ENCODE measurements around the gene METTL2A. TPM values are rescaled to one million over a fixed set of nuclear protein-coding genes. Genes with fewer than 3 reads are reported as not detected.
"Not testable (repeated sequence)": the region's sequence is repeated elsewhere in the genome, so short reads cannot be mapped to it uniquely, and the experiment has no call there.

METTL2A gene
- polyA plus RNA-seq, 1 experiment: 9.9 TPM

DNA sequence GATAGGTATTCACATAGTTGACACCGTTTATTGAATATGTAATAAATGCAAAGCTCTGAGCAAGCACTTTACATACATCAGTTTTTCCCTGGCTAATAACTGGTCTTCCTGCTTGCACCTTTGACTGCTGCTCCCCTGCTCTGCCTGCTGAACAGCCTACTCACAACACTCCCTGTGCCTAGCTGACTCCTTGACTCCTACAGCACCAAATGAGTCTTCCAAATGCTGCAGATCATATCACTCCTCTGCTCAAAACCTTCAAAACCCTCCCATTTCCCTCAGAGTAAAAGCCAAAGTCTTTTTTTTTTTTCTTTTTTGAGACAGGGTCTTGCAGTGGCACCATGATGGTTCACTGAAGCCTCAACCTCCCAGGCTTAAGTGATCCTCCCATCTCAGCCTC, 24.8 kb upstream of the METTL2A start:
- Histone ChIP-seq H3K36me3 (ENCODE audit: control insufficient read depth, insufficient read depth, low read length) (no peaks in the 10 kb centered on the region), H3K4me3 (ENCODE audit: low read depth, low read length) (no peak overlapping the region), H3K27me3 (ENCODE audit: control insufficient read depth, insufficient read depth, low read length) (no peaks in the 10 kb centered on the region)
- TF ChIP-seq, protein P1, sequence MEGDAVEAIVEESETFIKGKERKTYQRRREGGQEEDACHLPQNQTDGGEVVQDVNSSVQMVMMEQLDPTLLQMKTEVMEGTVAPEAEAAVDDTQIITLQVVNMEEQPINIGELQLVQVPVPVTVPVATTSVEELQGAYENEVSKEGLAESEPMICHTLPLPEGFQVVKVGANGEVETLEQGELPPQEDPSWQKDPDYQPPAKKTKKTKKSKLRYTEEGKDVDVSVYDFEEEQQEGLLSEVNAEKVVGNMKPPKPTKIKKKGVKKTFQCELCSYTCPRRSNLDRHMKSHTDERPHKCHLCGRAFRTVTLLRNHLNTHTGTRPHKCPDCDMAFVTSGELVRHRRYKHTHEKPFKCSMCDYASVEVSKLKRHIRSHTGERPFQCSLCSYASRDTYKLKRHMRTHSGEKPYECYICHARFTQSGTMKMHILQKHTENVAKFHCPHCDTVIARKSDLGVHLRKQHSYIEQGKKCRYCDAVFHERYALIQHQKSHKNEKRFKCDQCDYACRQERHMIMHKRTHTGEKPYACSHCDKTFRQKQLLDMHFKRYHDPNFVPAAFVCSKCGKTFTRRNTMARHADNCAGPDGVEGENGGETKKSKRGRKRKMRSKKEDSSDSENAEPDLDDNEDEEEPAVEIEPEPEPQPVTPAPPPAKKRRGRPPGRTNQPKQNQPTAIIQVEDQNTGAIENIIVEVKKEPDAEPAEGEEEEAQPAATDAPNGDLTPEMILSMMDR (IDR thresholded peaks at IDR 0.05; ENCODE audit: insufficient read depth, low read depth, low read length): no peak
- ChIA-PET POLR2A (no interaction called here), CTCF (no interaction called here)
- DNase-seq (ENCODE audit: low read depth): no peak

DNA sequence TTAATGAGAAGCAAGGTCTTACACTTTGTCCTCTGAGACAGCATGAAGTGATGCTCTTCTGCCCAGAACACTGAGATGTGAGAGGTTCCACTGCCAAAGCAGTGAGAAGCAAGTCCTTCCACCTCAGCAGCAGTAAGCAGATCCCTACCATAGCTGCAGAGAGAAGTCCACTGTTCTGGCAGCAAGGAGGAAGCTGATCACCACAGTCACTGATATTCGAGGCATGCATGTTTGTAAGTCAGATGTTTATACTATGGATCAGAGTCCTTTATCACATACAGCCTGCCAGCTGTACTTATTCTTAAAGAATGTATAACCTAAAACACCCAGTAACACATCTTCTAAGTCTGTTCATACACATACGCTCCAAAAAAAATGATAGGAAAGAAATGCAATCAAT, 18.2 kb upstream of the METTL2A start:
- ChIA-PET POLR2A (no interaction called here), CTCF (no interaction called here)
- H3K27me3 ChIP-seq (ENCODE audit: control insufficient read depth, insufficient read depth, low read length): no peaks in the 10 kb centered on the region; the same call in 1 of the 2 replicates
- DNase-seq (ENCODE audit: low read depth): no peak
- H3K36me3 ChIP-seq (ENCODE audit: control insufficient read depth, insufficient read depth, low read length): no peaks in the 10 kb centered on the region
- H3K4me3 ChIP-seq (ENCODE audit: low read depth, low read length): no peak overlapping the region
- TF ChIP-seq, protein P1 (IDR thresholded peaks at IDR 0.05; ENCODE audit: insufficient read depth, low read depth, low read length): no peak

DNA sequence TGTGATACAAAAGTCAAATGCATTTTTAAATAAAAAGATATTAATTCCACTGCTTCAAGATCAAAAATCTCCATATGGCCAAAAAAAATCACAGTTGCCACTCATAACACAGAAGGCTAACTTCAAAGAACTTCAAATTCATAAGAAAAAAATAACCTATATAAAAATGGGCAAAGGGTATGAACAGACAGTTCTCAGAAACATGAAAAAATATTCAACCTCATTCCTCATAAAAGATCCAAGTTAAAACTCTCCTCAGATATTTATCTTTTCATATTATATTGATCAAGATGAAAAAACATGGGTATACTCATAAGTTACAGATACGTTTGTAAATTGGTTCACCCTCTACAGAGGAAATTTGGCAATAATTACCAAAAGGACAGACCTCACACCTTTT, 10.6 kb upstream of the METTL2A start:
- H3K27me3 ChIP-seq (ENCODE audit: control insufficient read depth, insufficient read depth, low read length); H3K36me3 ChIP-seq (ENCODE audit: control insufficient read depth, insufficient read depth, low read length); CTCF ChIA-PET; POLR2A ChIA-PET; H3K4me3 ChIP-seq (ENCODE audit: low read depth, low read length); DNase-seq (ENCODE audit: low read depth): not testable (repeated sequence)

DNA sequence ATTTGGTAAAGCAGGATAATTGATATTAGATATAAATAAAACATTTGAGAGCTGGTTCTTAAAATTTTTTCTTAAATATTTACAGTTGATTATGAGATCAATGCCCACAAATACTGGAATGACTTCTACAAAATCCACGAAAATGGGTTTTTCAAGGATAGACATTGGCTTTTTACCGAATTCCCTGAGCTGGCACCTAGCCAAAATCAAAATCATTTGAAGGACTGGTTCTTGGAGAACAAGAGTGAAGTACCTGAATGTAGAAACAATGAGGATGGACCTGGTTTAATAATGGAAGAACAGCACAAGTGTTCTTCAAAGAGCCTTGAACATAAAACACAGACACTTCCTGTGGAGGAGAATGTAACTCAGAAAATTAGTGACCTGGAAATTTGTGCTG, 2.5 kb downstream of the METTL2A start:
- H3K27me3 ChIP-seq (ENCODE audit: control insufficient read depth, insufficient read depth, low read length); H3K4me3 ChIP-seq (ENCODE audit: low read depth, low read length); DNase-seq (ENCODE audit: low read depth); POLR2A ChIA-PET; CTCF ChIA-PET; H3K36me3 ChIP-seq (ENCODE audit: control insufficient read depth, insufficient read depth, low read length): not testable (repeated sequence)

DNA sequence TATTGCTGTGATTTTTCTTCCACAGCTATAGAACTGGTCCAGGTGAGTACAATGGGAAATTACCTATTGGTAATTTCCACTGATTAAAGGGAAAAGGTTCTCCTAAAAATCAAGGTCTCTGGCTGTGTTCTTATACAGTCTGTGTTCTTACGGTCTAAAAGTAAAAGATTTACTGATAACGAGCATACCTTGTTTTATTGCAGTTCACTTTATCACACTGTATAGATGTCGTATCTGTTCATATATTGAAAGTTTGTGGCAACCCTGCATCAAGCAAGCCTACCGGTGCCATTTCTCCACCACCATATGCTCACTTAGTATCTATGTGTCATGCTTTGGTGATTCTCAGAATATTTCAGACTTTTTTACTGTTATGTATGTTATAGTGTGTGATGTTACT, 11.6 kb downstream of the METTL2A start:
- CTCF ChIA-PET; DNase-seq (ENCODE audit: low read depth); H3K4me3 ChIP-seq (ENCODE audit: low read depth, low read length); POLR2A ChIA-PET; H3K36me3 ChIP-seq (ENCODE audit: control insufficient read depth, insufficient read depth, low read length); H3K27me3 ChIP-seq (ENCODE audit: control insufficient read depth, insufficient read depth, low read length): not testable (repeated sequence)

DNA sequence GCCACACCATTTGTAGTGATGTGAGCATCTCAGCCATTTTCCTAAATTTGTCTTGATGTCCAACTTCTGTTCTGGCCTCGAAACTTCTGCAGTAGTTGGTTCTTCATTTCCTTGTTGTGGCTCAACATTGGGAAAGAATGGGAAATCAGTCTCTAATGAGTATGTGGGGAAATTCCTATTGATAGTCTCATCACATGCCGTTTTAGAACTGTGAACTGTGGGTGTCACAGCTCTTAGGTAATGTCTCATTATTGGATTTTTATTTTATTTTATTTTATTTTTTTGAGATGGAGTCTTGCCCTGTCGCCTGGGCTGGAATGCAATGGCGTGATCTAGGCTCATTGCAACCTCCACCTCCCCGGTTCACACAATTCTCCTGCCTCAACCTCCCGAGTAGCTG, 17.5 kb downstream of the METTL2A start:
- H3K27me3 ChIP-seq (ENCODE audit: control insufficient read depth, insufficient read depth, low read length); H3K4me3 ChIP-seq (ENCODE audit: low read depth, low read length); H3K36me3 ChIP-seq (ENCODE audit: control insufficient read depth, insufficient read depth, low read length); CTCF ChIA-PET; DNase-seq (ENCODE audit: low read depth); POLR2A ChIA-PET: not testable (repeated sequence)

DNA sequence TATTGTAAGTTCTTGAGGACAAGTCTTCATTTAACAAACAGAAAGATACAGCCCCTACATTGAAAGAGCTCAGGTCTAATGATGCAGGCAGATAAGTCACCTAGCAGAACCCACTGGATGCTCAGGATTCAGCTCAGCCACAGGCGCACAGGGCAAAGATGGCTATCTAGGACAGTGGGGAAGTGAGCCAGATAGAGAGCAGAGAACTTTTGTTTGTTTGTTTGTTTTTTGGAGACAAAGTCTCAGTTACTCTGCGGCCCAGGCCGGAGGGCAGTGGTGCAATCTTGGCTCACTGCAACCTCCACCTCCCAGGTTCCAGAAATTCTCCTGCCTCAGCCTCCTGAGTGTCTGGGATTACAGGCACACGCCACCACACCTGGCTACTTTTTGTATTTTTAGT, 20.4 kb downstream of the METTL2A start:
- CTCF ChIA-PET: no interaction called here
- TF ChIP-seq, protein P1 (IDR thresholded peaks at IDR 0.05; ENCODE audit: insufficient read depth, low read depth, low read length): no peak

DNA sequence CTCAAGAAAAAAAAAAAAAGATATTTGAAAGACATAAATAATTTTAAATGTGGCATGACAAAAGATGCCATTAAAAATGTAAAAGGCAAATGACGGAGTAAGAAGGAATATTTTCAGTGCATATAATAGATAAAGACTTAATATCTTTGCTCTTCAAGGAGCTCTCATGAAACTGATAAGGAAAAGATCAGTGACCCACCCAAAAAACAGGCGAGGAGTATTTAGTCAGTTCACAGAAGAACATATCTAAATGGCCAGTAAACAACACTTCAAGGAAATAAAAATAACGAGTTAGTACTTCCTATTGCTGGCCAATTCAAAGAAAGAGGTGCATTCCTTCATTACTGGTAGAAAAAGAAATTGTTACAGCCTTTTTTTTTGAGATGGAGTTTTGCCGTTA, 22.1 kb downstream of the METTL2A start:
- H3K4me3 ChIP-seq (ENCODE audit: low read depth, low read length); H3K27me3 ChIP-seq (ENCODE audit: control insufficient read depth, insufficient read depth, low read length); POLR2A ChIA-PET; CTCF ChIA-PET; DNase-seq (ENCODE audit: low read depth): not testable (repeated sequence)
- peaks cover 12% of the 10 kb centered on the region for H3K36me3 ChIP-seq (ENCODE audit: control insufficient read depth, insufficient read depth, low read length)

More for the DNA sequence above, 20.4 kb downstream of the METTL2A start:
- Histone ChIP-seq H3K27me3 (ENCODE audit: control insufficient read depth, insufficient read depth, low read length) (no peaks in the 10 kb centered on the region), H3K4me3 (ENCODE audit: low read depth, low read length) (no peak overlapping the region), H3K36me3 (ENCODE audit: control insufficient read depth, insufficient read depth, low read length) (peaks cover 14% of the 10 kb centered on the region)
- POLR2A ChIA-PET: no interaction called here
- no peak for DNase-seq (ENCODE audit: low read depth)

DNA sequence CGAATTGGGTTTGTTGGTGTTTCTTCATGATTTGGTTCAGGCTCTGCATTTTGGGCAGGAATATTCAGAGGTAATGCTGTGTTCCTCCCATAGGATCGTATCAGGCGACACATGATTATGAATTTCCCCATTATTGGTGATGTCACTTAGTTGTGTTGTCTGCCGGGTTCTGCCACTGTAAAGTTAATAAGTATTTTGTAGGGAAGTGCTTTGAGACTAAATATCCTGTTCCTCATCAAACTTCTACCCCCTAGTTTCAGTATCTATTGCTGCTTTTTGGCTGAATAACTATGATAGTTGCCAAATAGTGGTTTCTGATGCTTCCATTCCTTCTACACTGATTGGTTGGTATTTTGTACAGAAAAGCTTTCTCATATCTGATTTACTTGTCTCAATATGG, 28.5 kb downstream of the METTL2A start:
- H3K27me3 ChIP-seq (ENCODE audit: control insufficient read depth, insufficient read depth, low read length); CTCF ChIA-PET; H3K36me3 ChIP-seq (ENCODE audit: control insufficient read depth, insufficient read depth, low read length); POLR2A ChIA-PET; H3K4me3 ChIP-seq (ENCODE audit: low read depth, low read length); DNase-seq (ENCODE audit: low read depth): not testable (repeated sequence)

DNA sequence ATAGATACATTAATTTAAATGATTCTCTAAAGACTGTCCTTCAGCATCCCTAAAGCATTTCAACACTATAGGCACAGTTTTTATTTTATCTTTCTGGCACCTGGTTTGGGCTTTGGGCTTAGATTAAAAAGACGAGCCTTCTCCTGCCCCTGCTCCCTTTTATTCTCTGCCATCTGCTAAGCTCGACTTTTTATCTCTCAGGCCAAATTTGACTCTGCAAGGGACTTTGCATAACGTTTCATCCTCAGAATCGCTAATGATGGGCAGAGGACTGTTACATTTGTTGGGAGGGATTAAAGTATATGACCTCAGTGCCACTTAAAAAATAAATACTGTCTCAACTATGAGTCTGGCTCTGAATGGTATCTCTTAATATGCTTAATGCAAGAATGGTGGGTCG, 29.3 kb downstream of the METTL2A start:
- POLR2A ChIA-PET; CTCF ChIA-PET; H3K27me3 ChIP-seq (ENCODE audit: control insufficient read depth, insufficient read depth, low read length); DNase-seq (ENCODE audit: low read depth); H3K36me3 ChIP-seq (ENCODE audit: control insufficient read depth, insufficient read depth, low read length); H3K4me3 ChIP-seq (ENCODE audit: low read depth, low read length): not testable (repeated sequence)

DNA sequence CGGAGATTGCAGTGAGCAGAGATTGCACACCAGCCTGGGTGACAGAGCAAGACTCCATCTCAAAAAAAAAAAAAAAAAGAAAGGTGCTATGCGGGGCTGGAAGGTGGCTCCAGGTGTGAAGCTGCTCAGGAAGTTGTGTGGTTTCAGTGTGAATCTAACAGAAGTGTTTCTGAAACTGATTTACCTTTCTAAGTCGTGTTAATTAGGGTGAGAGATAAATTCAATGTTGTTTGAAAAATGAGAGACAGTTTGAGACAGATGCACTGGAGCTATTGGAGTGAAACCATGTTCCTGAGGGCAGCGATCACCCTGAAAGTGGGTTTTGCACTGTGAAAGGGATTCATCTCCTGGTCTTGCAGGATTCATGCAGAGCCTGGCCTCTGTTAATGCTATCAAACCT, 30.0 kb downstream of the METTL2A start:
- CTCF ChIA-PET; POLR2A ChIA-PET; H3K36me3 ChIP-seq (ENCODE audit: control insufficient read depth, insufficient read depth, low read length); DNase-seq (ENCODE audit: low read depth); H3K27me3 ChIP-seq (ENCODE audit: control insufficient read depth, insufficient read depth, low read length); H3K4me3 ChIP-seq (ENCODE audit: low read depth, low read length): not testable (repeated sequence)

Measured in BJ (cell line).